ENCODE measurements around the gene SLC25A25.
"Not testable (repeated sequence)": the region's sequence is repeated elsewhere in the genome, so short reads cannot be mapped to it uniquely, and the experiment has no call there.

SLC25A25 gene

GRCh38 chr9:128132139-128132538 is 64.1 kb downstream of the SLC25A25 start:
- not testable (repeated sequence) for H3K4me3 ChIP-seq
- peak overlapping the region in 2 of 21 experiments; percentile 41 to 44 for H3K27ac ChIP-seq

- not testable (repeated sequence) for H3K4me3 ChIP-seq, H3K27ac ChIP-seq
These were observed 67.5 kb downstream of the SLC25A25 start for GRCh38 chr9:128135561-128135960.

- Histone ChIP-seq H3K27ac (no peak overlapping the region), H3K4me3 (no peak overlapping the region)
These were observed 69.1 kb downstream of the SLC25A25 start for GRCh38 chr9:128136816-128137793.

GRCh38 chr9:128138001-128138400 is 70.0 kb downstream of the SLC25A25 start:
- Histone ChIP-seq H3K27ac (no peak overlapping the region), H3K4me3 (no peak overlapping the region)

- Histone ChIP-seq H3K4me3 (no peak overlapping the region), H3K27ac (no peak overlapping the region)
These were observed 71.6 kb downstream of the SLC25A25 start for GRCh38 chr9:128139621-128140020.

GRCh38 chr9:128141604-128142003 is 73.6 kb downstream of the SLC25A25 start:
- Histone ChIP-seq H3K27ac (no peak overlapping the region), H3K4me3 (no peak overlapping the region)

GRCh38 chr9:128142061-128142460 is 74.0 kb downstream of the SLC25A25 start:
- no peak overlapping the region for H3K27ac ChIP-seq
- no peak overlapping the region for H3K4me3 ChIP-seq

GRCh38 chr9:128142596-128142995 is 74.6 kb downstream of the SLC25A25 start:
- Histone ChIP-seq H3K4me3 (no peak overlapping the region), H3K27ac (no peak overlapping the region)

- H3K4me3 ChIP-seq, result no peak overlapping the region
- H3K27ac ChIP-seq, result peak overlapping the region in 1 of 21 experiments; percentile 15
These were observed 75.7 kb downstream of the SLC25A25 start for GRCh38 chr9:128143525-128144238.

GRCh38 chr9:128144239-128145181 is 76.5 kb downstream of the SLC25A25 start:
- Histone ChIP-seq H3K4me3 (no peak overlapping the region), H3K27ac (peak overlapping the region in 5 of 21 experiments; percentile 9 to 62 (median 49))

GRCh38 chr9:128145536-128145935 is 77.5 kb downstream of the SLC25A25 start:
- Histone ChIP-seq H3K4me3 (no peak overlapping the region), H3K27ac (peak overlapping the region in 6 of 21 experiments; percentile 9 to 66 (median 54))

GRCh38 chr9:128145951-128146351 is 77.9 kb downstream of the SLC25A25 start:
- Histone ChIP-seq H3K4me3 (no peak overlapping the region), H3K27ac (peak overlapping the region in 4 of 21 experiments; percentile 9 to 66 (median 26))

GRCh38 chr9:128146591-128147120 is 78.6 kb downstream of the SLC25A25 start:
- peak overlapping the region in 4 of 21 experiments; percentile 9 to 66 (median 26) for H3K27ac ChIP-seq
- H3K4me3 ChIP-seq, result no peak overlapping the region

GRCh38 chr9:128148509-128149000 is 80.5 kb downstream of the SLC25A25 start:
- H3K4me3 ChIP-seq, result no peak overlapping the region
- peak overlapping the region in 7 of 21 experiments; percentile 19 to 71 (median 37) for H3K27ac ChIP-seq

- Histone ChIP-seq H3K27ac (peak within 1 kb of the TSS in 8 of 21 experiments; percentile 19 to 71 (median 44)), H3K4me3 (no peak within 1 kb of the TSS)
These were observed 81.1 kb downstream of the SLC25A25 start, which contains the start of gene LCN2 for GRCh38 chr9:128149001-128149701. Gene LCN2 (plus strand): TSS chr9:128149453. CDS start chr9:128149526, 73 bp downstream.

- Histone ChIP-seq H3K27ac (peak overlapping the region in 4 of 21 experiments; percentile 44 to 69 (median 63)), H3K4me3 (no peak overlapping the region)
These were observed 82.0 kb downstream of the SLC25A25 start for GRCh38 chr9:128149951-128150593.

GRCh38 chr9:128150594-128151308 is 82.7 kb downstream of the SLC25A25 start:
- H3K27ac ChIP-seq, result peak overlapping the region in 2 of 21 experiments; percentile 2 to 69
- no peak overlapping the region for H3K4me3 ChIP-seq
